K562 (cell line): ENCODE measurements around the gene TRNP1. TPM values are rescaled to one million over a fixed set of nuclear protein-coding genes. Genes with fewer than 3 reads are reported as not detected.

Source experiments
- FOXP1 ChIP-seq: sonication (generic); formaldehyde crosslinking; IDR thresholded peaks from 2 replicates; pipeline ENCODE4 v1.8.0; 2022; ENCODE audit warnings: mild to moderate bottlenecking, missing genetic modification reagents
- PHF8 ChIP-seq: fragments of 200-600 bp; sonication (generic); IDR thresholded peaks from 2 replicates; pipeline ENCODE4 v1.6.1; 2012; ENCODE audit warnings: mixed run types, mild to moderate bottlenecking, inconsistent platforms, low read length, moderate library complexity, borderline replicate concordance
- RBBP5 ChIP-seq: fragments of 200-600 bp; sonication (generic); IDR thresholded peaks from 2 replicates; pipeline ENCODE4 v1.6.1; 2012; ENCODE audit warnings: borderline replicate concordance, mild to moderate bottlenecking, low read length, control low read depth, inconsistent platforms; ENCODE audit not compliant: insufficient read depth, poor library complexity, severe bottlenecking
- SMAD4 ChIP-seq: fragments of 250-450 bp; sonication (Bioruptor Pico); conservative IDR thresholded peaks from 2 replicates; pipeline ENCODE4 v1.8.0; 2021; ENCODE audit warnings: inconsistent platforms, mild to moderate bottlenecking, moderate library complexity
- TEAD1 ChIP-seq, 2 experiments: fragments of 450-650 bp in 1 of 2; sonication (generic) in 1 of 2; formaldehyde crosslinking; IDR thresholded peaks; 2 replicates each; pipeline versions ENCODE4 v1.4.0 to v1.8.0; 2020 to 2022; ENCODE audit warnings: mild to moderate bottlenecking in 2 of 2, missing genetic modification reagents in 1 of 2
- ZBTB7A ChIP-seq: IDR thresholded peaks from 2 replicates; pipeline ENCODE4 v1.6.1; 2011; ENCODE audit warnings: low read depth, mild to moderate bottlenecking, low read length, moderate library complexity, borderline replicate concordance; ENCODE audit not compliant: control insufficient read depth
- polyA plus RNA-seq, 8 experiments: library from polyadenylated mRNA; depleted of rRNA in 4 of 8; stranded (reverse) in 5 of 8; unstranded in 3 of 8; fragments of >200 nt; fragmentation: Nextera tagmentation in 2 of 8; fragmentation: Illumina TruSeq in 1 of 8; extraction: Ambion mirVana in 2 of 8; extraction: Trizol in 1 of 8; gene quantifications; 2 replicates each; pipeline versions ENCODE4 v1.2.1 to v1.2.3, GENCODE V29; 2011 to 2014; ENCODE audit warnings: inconsistent platforms in 1 of 8, missing spikeins in 1 of 8
- total RNA-seq, 7 experiments: library from RNA; depleted of rRNA in 6 of 7; stranded (reverse); fragments of >200 nt in 6 of 7; fragmentation: Illumina TruSeq in 2 of 7; extraction: Trizol in 2 of 7; gene quantifications; 2 replicates each; pipeline versions ENCODE4 v1.2.1 to v1.2.3, GENCODE V29; 2011 to 2021; ENCODE audit warnings: low replicate concordance in 1 of 7
- TF ChIP-seq, protein P1 (sequence below), 2 experiments: IDR thresholded peaks; 2 replicates each; pipeline ENCODE4 v1.6.1; 2012; ENCODE audit warnings: improper control_type of control experiment in 2 of 2, low read depth in 2 of 2, low read length in 2 of 2, borderline replicate concordance in 1 of 2

Gene TRNP1
- total and polyA plus RNA-seq, 9 of the 15 experiments (the other 6 are each of a cell fraction or from before 2014, with no cell fraction given): 0.03 to 1.3 (median 0.95) TPM

GRCh38 chr1:26994020-26994786, 711 bp downstream of the TRNP1 start (continued):
- TF ChIP-seq, protein P1, sequence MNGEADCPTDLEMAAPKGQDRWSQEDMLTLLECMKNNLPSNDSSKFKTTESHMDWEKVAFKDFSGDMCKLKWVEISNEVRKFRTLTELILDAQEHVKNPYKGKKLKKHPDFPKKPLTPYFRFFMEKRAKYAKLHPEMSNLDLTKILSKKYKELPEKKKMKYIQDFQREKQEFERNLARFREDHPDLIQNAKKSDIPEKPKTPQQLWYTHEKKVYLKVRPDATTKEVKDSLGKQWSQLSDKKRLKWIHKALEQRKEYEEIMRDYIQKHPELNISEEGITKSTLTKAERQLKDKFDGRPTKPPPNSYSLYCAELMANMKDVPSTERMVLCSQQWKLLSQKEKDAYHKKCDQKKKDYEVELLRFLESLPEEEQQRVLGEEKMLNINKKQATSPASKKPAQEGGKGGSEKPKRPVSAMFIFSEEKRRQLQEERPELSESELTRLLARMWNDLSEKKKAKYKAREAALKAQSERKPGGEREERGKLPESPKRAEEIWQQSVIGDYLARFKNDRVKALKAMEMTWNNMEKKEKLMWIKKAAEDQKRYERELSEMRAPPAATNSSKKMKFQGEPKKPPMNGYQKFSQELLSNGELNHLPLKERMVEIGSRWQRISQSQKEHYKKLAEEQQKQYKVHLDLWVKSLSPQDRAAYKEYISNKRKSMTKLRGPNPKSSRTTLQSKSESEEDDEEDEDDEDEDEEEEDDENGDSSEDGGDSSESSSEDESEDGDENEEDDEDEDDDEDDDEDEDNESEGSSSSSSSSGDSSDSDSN (IDR thresholded peaks at IDR 0.05; ENCODE audit: borderline replicate concordance in 1 of 2, low read depth in 2 of 2, low read length in 2 of 2): peak in 1 of 2 experiments; percentile 62; a peak in 2 of 4 replicates
- TF ChIP-seq TEAD1 (CRISPR knock-in tag; IDR thresholded peaks at IDR 0.05): no peak; a peak in 1 of 4 replicates
- TF ChIP-seq SMAD4 (CRISPR knock-in tag): 0 out of 2 replicates have a peak, but pooled peaks have one; percentile 40
- peak; percentile 17; the same call in 1 of the 2 replicates for TF ChIP-seq PHF8
- peak; percentile 47; the same call in 1 of the 2 replicates for TF ChIP-seq ZBTB7A
- peak; percentile 55 for TF ChIP-seq RBBP5
- TF ChIP-seq FOXP1: 0 out of 2 replicates have a peak, but pooled peaks have one; percentile 16
- TF ChIP-seq, all 486 proteins: peak for 21
